ENCODE results near the gene ZNF146. TPM values are rescaled to one million over a fixed set of nuclear protein-coding genes. Genes with fewer than 3 reads are reported as not detected.
"Not testable (repeated sequence)": the region's sequence is repeated elsewhere in the genome, so short reads cannot be mapped to it uniquely, and the experiment has no call there.

The ZNF146 gene
- total RNA-seq, 2 experiments from 2014 or later, result 13.6 to 13.7 TPM

DNA sequence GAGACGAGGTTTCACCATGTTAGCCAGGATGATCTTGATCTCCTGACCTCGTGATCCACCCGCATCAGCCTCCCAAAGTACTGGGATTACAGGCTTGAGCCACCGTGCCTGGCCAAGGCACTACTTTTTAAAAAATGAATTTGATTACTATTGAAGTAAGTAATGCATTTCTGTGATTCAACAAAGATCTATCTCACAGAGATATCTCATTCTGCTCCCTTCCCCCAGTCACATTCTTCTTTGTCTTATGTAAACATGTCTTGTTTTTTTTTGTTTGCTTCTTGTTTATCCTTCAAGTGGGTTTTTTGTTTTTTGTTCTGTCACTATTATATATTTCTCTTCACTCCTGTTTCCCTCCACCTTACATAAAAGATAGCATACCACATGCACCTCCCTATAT, 6.6 kb downstream of the ZNF146 start:
- CTCF ChIA-PET, result no interaction called here
- H3K27ac Mint-ChIP-seq, result no peak overlapping the region
- H3K36me3 ChIP-seq (ENCODE audit: insufficient read depth, low read length), result peaks cover 60% of the 10 kb centered on the region
- no peak overlapping the region for H3K27ac ChIP-seq (ENCODE audit: low read depth in 1 of 2, low read length in 2 of 2)
- POLR2A ChIA-PET, result no interaction called here
- peaks cover 54% of the 10 kb centered on the region for H3K4me1 Mint-ChIP-seq (ENCODE audit: low read depth)
- no peaks in the 10 kb centered on the region for H3K27me3 Mint-ChIP-seq
- peaks cover 0 to 8% of the 10 kb centered on the region in 2 experiments for H3K9me3 ChIP-seq (ENCODE audit: control insufficient read depth in 1 of 2, insufficient read depth in 1 of 2, low read length in 2 of 2)
- peak overlapping the region; percentile 4 for H3K4me3 Mint-ChIP-seq
- H3K36me3 Mint-ChIP-seq (ENCODE audit: low read depth), result peaks cover 70% of the 10 kb centered on the region
- ATAC-seq (ENCODE audit: poor library complexity), result no peak
- no peaks in the 10 kb centered on the region for H3K27me3 ChIP-seq (ENCODE audit: control insufficient read depth in 1 of 2, insufficient read depth in 2 of 2, low read length in 2 of 2)
- no peak overlapping the region for H3K4me3 ChIP-seq (ENCODE audit: low read length)
- DNase-seq, result no peak
- intact Hi-C loops (cut with DNase I, micrococcal nuclease), result no loop called here
- peaks cover 14% of the 10 kb centered on the region for H3K4me1 ChIP-seq (ENCODE audit: insufficient read depth, low read length)
- H3K9me3 Mint-ChIP-seq, result peaks cover 5% of the 10 kb centered on the region
- TF ChIP-seq, protein P1, sequence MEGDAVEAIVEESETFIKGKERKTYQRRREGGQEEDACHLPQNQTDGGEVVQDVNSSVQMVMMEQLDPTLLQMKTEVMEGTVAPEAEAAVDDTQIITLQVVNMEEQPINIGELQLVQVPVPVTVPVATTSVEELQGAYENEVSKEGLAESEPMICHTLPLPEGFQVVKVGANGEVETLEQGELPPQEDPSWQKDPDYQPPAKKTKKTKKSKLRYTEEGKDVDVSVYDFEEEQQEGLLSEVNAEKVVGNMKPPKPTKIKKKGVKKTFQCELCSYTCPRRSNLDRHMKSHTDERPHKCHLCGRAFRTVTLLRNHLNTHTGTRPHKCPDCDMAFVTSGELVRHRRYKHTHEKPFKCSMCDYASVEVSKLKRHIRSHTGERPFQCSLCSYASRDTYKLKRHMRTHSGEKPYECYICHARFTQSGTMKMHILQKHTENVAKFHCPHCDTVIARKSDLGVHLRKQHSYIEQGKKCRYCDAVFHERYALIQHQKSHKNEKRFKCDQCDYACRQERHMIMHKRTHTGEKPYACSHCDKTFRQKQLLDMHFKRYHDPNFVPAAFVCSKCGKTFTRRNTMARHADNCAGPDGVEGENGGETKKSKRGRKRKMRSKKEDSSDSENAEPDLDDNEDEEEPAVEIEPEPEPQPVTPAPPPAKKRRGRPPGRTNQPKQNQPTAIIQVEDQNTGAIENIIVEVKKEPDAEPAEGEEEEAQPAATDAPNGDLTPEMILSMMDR (IDR thresholded peaks at IDR 0.05), result no peak

DNA sequence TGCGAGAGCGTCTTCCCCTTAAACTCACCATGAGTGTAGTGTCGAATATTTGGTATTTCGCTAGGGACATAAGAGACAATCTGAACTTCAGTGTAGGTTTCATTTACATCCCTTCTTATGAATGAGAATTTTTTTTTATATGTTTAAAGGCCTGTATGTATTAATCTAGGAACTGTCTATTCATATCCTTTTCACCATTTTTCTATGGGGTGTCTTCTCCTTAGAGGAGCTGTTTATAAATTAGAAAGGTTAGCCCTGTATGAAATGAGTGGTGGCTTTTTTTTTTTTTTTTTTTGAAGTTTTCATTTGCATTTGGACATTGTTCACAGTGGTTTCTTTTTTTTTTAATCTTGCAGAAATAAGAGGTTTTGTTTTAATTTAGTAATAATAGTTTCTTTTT, 7.6 kb downstream of the ZNF146 start:
- Mint-ChIP-seq H3K4me3 (no peak overlapping the region), H3K36me3 (ENCODE audit: low read depth) (peaks cover 74% of the 10 kb centered on the region), H3K4me1 (ENCODE audit: low read depth) (peaks cover 50% of the 10 kb centered on the region), H3K27ac (no peak overlapping the region), H3K9me3 (peaks cover 5% of the 10 kb centered on the region), H3K27me3 (no peaks in the 10 kb centered on the region)
- Histone ChIP-seq H3K27me3 (ENCODE audit: control insufficient read depth in 1 of 2, insufficient read depth in 2 of 2, low read length in 2 of 2) (no peaks in the 10 kb centered on the region), H3K36me3 (ENCODE audit: insufficient read depth, low read length) (peaks cover 67% of the 10 kb centered on the region), H3K27ac (ENCODE audit: low read depth in 1 of 2, low read length in 2 of 2) (no peak overlapping the region), H3K4me1 (ENCODE audit: insufficient read depth, low read length) (peaks cover 5% of the 10 kb centered on the region), H3K9me3 (ENCODE audit: control insufficient read depth in 1 of 2, insufficient read depth in 1 of 2, low read length in 2 of 2) (peaks cover 0 to 15% of the 10 kb centered on the region in 2 experiments), H3K4me3 (ENCODE audit: low read length) (no peak overlapping the region)
- CTCF ChIA-PET, result interaction anchor here (0.7 kb wide), 1 partner anchor 1589 kb away, joined by 3 read pairs; no protein-coding TSS in a partner anchor
- POLR2A ChIA-PET, result no interaction called here
- DNase-seq (no peak), ATAC-seq (ENCODE audit: poor library complexity) (no peak)
- intact Hi-C loops (cut with DNase I, micrococcal nuclease), result no loop called here
- TF ChIP-seq, protein P1 (IDR thresholded peaks at IDR 0.05), result no peak

DNA sequence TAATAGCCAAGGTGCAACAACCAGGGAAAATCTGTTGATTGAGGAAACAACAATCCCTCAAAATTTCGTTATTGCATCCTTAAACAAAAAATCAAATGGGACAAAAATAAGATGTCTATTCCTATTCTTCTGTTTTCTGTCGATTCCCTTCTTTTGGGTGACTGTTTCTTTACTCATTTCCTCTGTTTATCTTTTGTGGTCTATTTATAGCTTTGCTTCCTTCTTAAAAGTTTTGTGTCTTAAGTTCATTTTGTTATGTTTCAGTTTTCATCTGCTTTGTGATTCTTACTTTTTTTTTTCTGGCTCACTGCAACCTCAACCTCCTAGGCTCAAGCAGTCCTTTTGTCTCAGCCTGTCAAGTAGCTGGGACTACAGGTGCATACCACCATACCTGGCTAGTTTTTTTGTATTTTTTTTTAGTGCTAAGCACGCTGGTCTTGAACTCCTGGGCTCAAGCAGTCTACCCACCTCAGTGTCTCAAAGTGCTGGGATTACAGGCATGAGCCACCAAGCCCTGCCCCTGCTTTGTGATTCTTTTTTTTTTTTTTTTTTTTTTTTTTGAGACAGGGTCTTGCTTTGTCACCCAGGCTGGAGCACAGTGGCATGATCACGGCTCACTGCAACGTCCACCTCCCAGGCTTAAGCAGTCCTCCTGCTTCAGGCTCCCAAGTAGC, 10.4 kb downstream of the ZNF146 start:
- ChIA-PET POLR2A (no interaction called here), CTCF (no interaction called here)
- Histone ChIP-seq H3K9me3 (ENCODE audit: control insufficient read depth in 1 of 2, insufficient read depth in 1 of 2, low read length in 2 of 2) (peaks cover 22 to 29% of the 10 kb centered on the region in 2 experiments), H3K27me3 (ENCODE audit: control insufficient read depth in 1 of 2, insufficient read depth in 2 of 2, low read length in 2 of 2) (no peaks in the 10 kb centered on the region), H3K4me1 (ENCODE audit: insufficient read depth, low read length) (peaks cover 5% of the 10 kb centered on the region), H3K36me3 (ENCODE audit: insufficient read depth, low read length) (peaks cover 85% of the 10 kb centered on the region), H3K4me3 (ENCODE audit: low read length) (no peak overlapping the region), H3K27ac (ENCODE audit: low read depth in 1 of 2, low read length in 2 of 2) (no peak overlapping the region)
- TF ChIP-seq, protein P1 (IDR thresholded peaks at IDR 0.05), result no peak
- Mint-ChIP-seq H3K27ac (peak overlapping the region; percentile 59), H3K36me3 (ENCODE audit: low read depth) (peaks cover 90% of the 10 kb centered on the region), H3K4me3 (peak overlapping the region; percentile 23), H3K27me3 (no peaks in the 10 kb centered on the region), H3K4me1 (ENCODE audit: low read depth) (peaks cover 47% of the 10 kb centered on the region), H3K9me3 (peaks cover 12% of the 10 kb centered on the region)
- ATAC-seq (ENCODE audit: poor library complexity), result no peak
- DNase-seq, result no peak
- intact Hi-C loops (cut with DNase I, micrococcal nuclease), result no loop called here

DNA sequence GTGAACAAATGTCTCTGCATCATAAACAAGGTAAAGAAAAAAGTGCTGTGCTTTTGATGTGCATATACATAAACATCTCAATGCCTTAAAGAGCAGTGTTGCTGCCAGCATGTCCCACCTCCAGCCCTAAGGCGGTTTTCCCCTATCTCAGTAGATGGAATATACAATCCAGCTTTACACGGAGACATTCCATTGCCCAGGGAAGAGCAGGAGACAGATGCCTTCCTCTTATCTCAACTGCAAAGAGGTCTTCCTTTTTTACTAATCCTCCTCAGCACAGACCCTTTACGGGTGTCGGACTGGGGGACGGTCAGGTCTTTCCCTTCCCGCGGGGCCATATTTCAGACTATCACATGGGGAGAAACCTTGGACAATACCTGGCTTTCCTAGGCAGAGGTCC, 18.7 kb downstream of the ZNF146 start:
- peaks cover 84% of the 10 kb centered on the region for H3K36me3 ChIP-seq (ENCODE audit: insufficient read depth, low read length)
- H3K4me1 Mint-ChIP-seq (ENCODE audit: low read depth); CTCF ChIA-PET; H3K27ac Mint-ChIP-seq; ATAC-seq (ENCODE audit: poor library complexity); H3K4me3 Mint-ChIP-seq; H3K27me3 Mint-ChIP-seq; H3K27me3 ChIP-seq (ENCODE audit: control insufficient read depth in 1 of 2, insufficient read depth in 2 of 2, low read length in 2 of 2); intact Hi-C loops (cut with DNase I, micrococcal nuclease); H3K27ac ChIP-seq (ENCODE audit: low read depth in 1 of 2, low read length in 2 of 2); POLR2A ChIA-PET; H3K4me3 ChIP-seq (ENCODE audit: low read length); DNase-seq; H3K4me1 ChIP-seq (ENCODE audit: insufficient read depth, low read length): not testable (repeated sequence)
- H3K36me3 Mint-ChIP-seq (ENCODE audit: low read depth), result peaks cover 100% of the 10 kb centered on the region
- H3K9me3 Mint-ChIP-seq, result peaks cover 11% of the 10 kb centered on the region
- H3K9me3 ChIP-seq (ENCODE audit: control insufficient read depth in 1 of 2, insufficient read depth in 1 of 2, low read length in 2 of 2), result peaks cover 58 to 89% of the 10 kb centered on the region in 2 experiments
